ENCODE data around the gene VARS2.
"Not testable (repeated sequence)": the region's sequence is repeated elsewhere in the genome, so short reads cannot be mapped to it uniquely, and the experiment has no call there.

VARS2 gene

GRCh38 chr6:30907290-30907757 lies 6.7 kb upstream of the VARS2 start:
- H3K27ac Mint-ChIP-seq: not testable (repeated sequence)
- H3K4me3 Mint-ChIP-seq: peak overlapping the region; percentile 85 to 88

GRCh38 chr6:30907758-30908591 lies 6.1 kb upstream of the VARS2 start, which contains the start of gene GTF2H4:
Gene GTF2H4, plus strand, starts transcription at chr6:30908207.
- Mint-ChIP-seq H3K4me1 (peaks cover 31% of the 10 kb centered on the region), H3K27me3 (no peaks in the 10 kb centered on the region), H3K4me3 (peak within 1 kb of the TSS; percentile 85 to 88), H3K27ac (peak within 1 kb of the TSS; percentile 2 to 79), H3K9me3 (no peaks in the 10 kb centered on the region)
- DNase-seq (peak; percentile 89 to 96), ATAC-seq (peak; percentile 99)

More at GRCh38 chr6:30907290-30907757, 6.7 kb upstream of the VARS2 start:
- not testable (repeated sequence) for ATAC-seq, DNase-seq, H3K27me3 Mint-ChIP-seq, H3K9me3 Mint-ChIP-seq
- H3K4me1 Mint-ChIP-seq: peaks cover 33% of the 10 kb centered on the region

- no peaks in the 10 kb centered on the region for H3K9me3 Mint-ChIP-seq
- DNase-seq: no peak
- peaks cover 38% of the 10 kb centered on the region for H3K4me1 Mint-ChIP-seq
- peak overlapping the region; percentile 2 to 79 for H3K27ac Mint-ChIP-seq
- no peak for ATAC-seq
- H3K27me3 Mint-ChIP-seq: no peaks in the 10 kb centered on the region
- peak overlapping the region; percentile 85 to 88 for H3K4me3 Mint-ChIP-seq
These were observed 5.3 kb upstream of the VARS2 start for GRCh38 chr6:30908700-30909099.

GRCh38 chr6:30910473-30910872 lies 3.6 kb upstream of the VARS2 start:
- not testable (repeated sequence) for H3K27me3 Mint-ChIP-seq, H3K4me3 Mint-ChIP-seq, ATAC-seq, H3K9me3 Mint-ChIP-seq, H3K27ac Mint-ChIP-seq, DNase-seq
- H3K4me1 Mint-ChIP-seq: peaks cover 52% of the 10 kb centered on the region

- Mint-ChIP-seq H3K4me3 (peak overlapping the region; percentile 88 to 97), H3K4me1 (peaks cover 72% of the 10 kb centered on the region), H3K27ac (no peak overlapping the region), H3K9me3 (no peaks in the 10 kb centered on the region), H3K27me3 (no peaks in the 10 kb centered on the region)
- DNase-seq: no peak
- ATAC-seq: no peak
These were observed 1.1 kb upstream of the VARS2 start for GRCh38 chr6:30912746-30913520.

- DNase-seq: no peak
These were observed 340 bp upstream of the VARS2 start for GRCh38 chr6:30913721-30914075.

GRCh38 chr6:30914854-30915590 lies 984 bp downstream of the VARS2 start:
- H3K27ac Mint-ChIP-seq: peak overlapping the region in 1 of 2 donors; percentile 95
- peak; percentile 14 to 23 for DNase-seq

More at GRCh38 chr6:30913721-30914075, 340 bp upstream of the VARS2 start:
- no peaks in the 10 kb centered on the region for H3K9me3 Mint-ChIP-seq
- H3K27me3 Mint-ChIP-seq: no peaks in the 10 kb centered on the region
- peaks cover 69% of the 10 kb centered on the region for H3K4me1 Mint-ChIP-seq
- peak overlapping the region; percentile 74 to 95 for H3K27ac Mint-ChIP-seq
- peak overlapping the region; percentile 88 to 97 for H3K4me3 Mint-ChIP-seq
- no peak for ATAC-seq

GRCh38 chr6:30915591-30915946 lies 1.5 kb downstream of the VARS2 start:
- peaks cover 57% of the 10 kb centered on the region for H3K4me1 Mint-ChIP-seq
- no peaks in the 10 kb centered on the region for H3K27me3 Mint-ChIP-seq
- peak overlapping the region; percentile 88 to 97 for H3K4me3 Mint-ChIP-seq
- peak overlapping the region; percentile 86 to 87 for H3K27ac Mint-ChIP-seq
- ATAC-seq (no peak), DNase-seq (peak in 1 of 2 donors; percentile 29)
- no peaks in the 10 kb centered on the region for H3K9me3 Mint-ChIP-seq

More at GRCh38 chr6:30914854-30915590, 984 bp downstream of the VARS2 start:
- no peak for ATAC-seq
- H3K27me3 Mint-ChIP-seq: no peaks in the 10 kb centered on the region
- no peaks in the 10 kb centered on the region for H3K9me3 Mint-ChIP-seq
- peak overlapping the region; percentile 88 to 97 for H3K4me3 Mint-ChIP-seq
- H3K4me1 Mint-ChIP-seq: peaks cover 59% of the 10 kb centered on the region

- Mint-ChIP-seq H3K9me3 (no peaks in the 10 kb centered on the region), H3K27me3 (no peaks in the 10 kb centered on the region), H3K4me1 (peaks cover 49% of the 10 kb centered on the region), H3K27ac (peak overlapping the region; percentile 8 to 18), H3K4me3 (no peak overlapping the region)
- DNase-seq: no peak
- no peak for ATAC-seq
These were observed 3.0 kb downstream of the VARS2 start for GRCh38 chr6:30917041-30917440.

- Mint-ChIP-seq H3K27me3 (no peaks in the 10 kb centered on the region), H3K27ac (no peak overlapping the region), H3K4me1 (peaks cover 49% of the 10 kb centered on the region), H3K4me3 (no peak overlapping the region), H3K9me3 (no peaks in the 10 kb centered on the region)
- ATAC-seq: no peak
- DNase-seq: no peak
These were observed 3.4 kb downstream of the VARS2 start for GRCh38 chr6:30917487-30917886.

- H3K4me3 Mint-ChIP-seq: no peak overlapping the region
- no peak overlapping the region for H3K27ac Mint-ChIP-seq
- peaks cover 38% of the 10 kb centered on the region for H3K4me1 Mint-ChIP-seq
- H3K27me3 Mint-ChIP-seq: no peaks in the 10 kb centered on the region
- H3K9me3 Mint-ChIP-seq: no peaks in the 10 kb centered on the region
- ATAC-seq (no peak), DNase-seq (no peak)
These were observed 4.6 kb downstream of the VARS2 start for GRCh38 chr6:30918670-30919069.

- no peak overlapping the region for H3K4me3 Mint-ChIP-seq
- H3K27ac Mint-ChIP-seq: no peak overlapping the region
- H3K27me3 Mint-ChIP-seq: no peaks in the 10 kb centered on the region
- peaks cover 7% of the 10 kb centered on the region for H3K4me1 Mint-ChIP-seq
- ATAC-seq (no peak), DNase-seq (no peak)
- no peaks in the 10 kb centered on the region for H3K9me3 Mint-ChIP-seq
These were observed 8.4 kb downstream of the VARS2 start for GRCh38 chr6:30922447-30922852.

GRCh38 chr6:30924040-30924627 lies 10.1 kb downstream of the VARS2 start:
- not testable (repeated sequence) for H3K27ac Mint-ChIP-seq, H3K4me3 Mint-ChIP-seq, H3K27me3 Mint-ChIP-seq, DNase-seq, ATAC-seq, H3K4me1 Mint-ChIP-seq
- H3K9me3 Mint-ChIP-seq: peaks cover 0 to 12% of the 10 kb centered on the region in 2 donors

GRCh38 chr6:30926644-30927043 lies 12.6 kb downstream of the VARS2 start:
- Mint-ChIP-seq H3K9me3 (peaks cover 0 to 12% of the 10 kb centered on the region in 2 donors), H3K4me3 (no peak overlapping the region), H3K27me3 (no peaks in the 10 kb centered on the region)

GRCh38 chr6:30927080-30927479 lies 13.0 kb downstream of the VARS2 start:
- H3K9me3 Mint-ChIP-seq: peaks cover 0 to 12% of the 10 kb centered on the region in 2 donors
- ATAC-seq, H3K27ac Mint-ChIP-seq, DNase-seq, H3K4me3 Mint-ChIP-seq, H3K27me3 Mint-ChIP-seq, H3K4me1 Mint-ChIP-seq: not testable (repeated sequence)

More at GRCh38 chr6:30926644-30927043, 12.6 kb downstream of the VARS2 start:
- ATAC-seq: no peak
- no peak for DNase-seq
- Mint-ChIP-seq H3K4me1 (no peaks in the 10 kb centered on the region), H3K27ac (no peak overlapping the region)

All from stimulated activated naive CD8-positive, alpha-beta T cell treated with anti-CD3 and anti-CD28 coated beads, Interleukin-15, amount 100 ng/mL, for 72 hours (primary cell).